Fibroblast of the aortic adventitia (primary cell): ENCODE results near the gene ITFG1. TPM values are rescaled to one million over a fixed set of nuclear protein-coding genes. Genes with fewer than 3 reads are reported as not detected.
A peak's percentile ranks its signal among the peaks of the same experiment; 100 is the strongest.
"Not testable (repeated sequence)": the region's sequence is repeated elsewhere in the genome, so short reads cannot be mapped to it uniquely, and the experiment has no call there.

Experiments used
- DNase-seq: peaks from one replicate; pipeline ENCODE4 v3.0.0-alpha.2; 2010; ENCODE audit warnings: low read depth
- H3K4me3 ChIP-seq: 2 replicates; pipeline ENCODE4 v1.5.1; 2011; ENCODE audit warnings: low read depth, mild to moderate bottlenecking, control low read depth, low read length, moderate library complexity
- CTCF ChIP-seq: IDR thresholded peaks from 2 replicates; pipeline ENCODE4 v1.5.1; 2011; ENCODE audit warnings: mild to moderate bottlenecking, low read length, control low read depth, inconsistent platforms; ENCODE audit not compliant: insufficient read depth
- total RNA-seq: library from RNA; depleted of rRNA; stranded (reverse); fragments of >200 nt; gene quantifications from 2 replicates; pipeline ENCODE4 v1.2.3, GENCODE V29; 2012; ENCODE audit warnings: low replicate concordance

Gene ITFG1
- total RNA-seq, 1 donor, result 62.4 TPM

GRCh38 chr16:47475786-47476185 lies 14.9 kb upstream of the ITFG1 start:
- no peak for TF ChIP-seq CTCF
- H3K4me3 ChIP-seq, result no peak overlapping the region
- DNase-seq, result no peak

DNA sequence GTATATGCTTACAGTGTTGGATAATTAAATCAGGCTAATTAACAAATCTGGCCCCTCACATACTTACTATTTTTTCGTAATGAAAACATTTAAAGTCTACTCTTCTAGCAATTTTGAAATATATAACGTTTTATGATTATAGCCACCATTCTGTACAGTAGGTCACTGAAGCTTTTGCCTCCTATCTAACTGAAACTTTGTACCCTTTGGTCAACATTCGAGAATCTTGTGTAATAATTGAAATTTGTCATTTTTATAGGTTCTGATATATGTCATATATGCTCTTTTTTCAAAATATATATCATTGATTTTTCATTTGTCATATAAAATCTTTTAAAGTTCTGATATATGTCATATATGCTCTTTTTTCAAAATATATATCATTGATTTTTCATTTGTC lies 12.9 kb upstream of the ITFG1 start:
- no peak for DNase-seq
- no peak overlapping the region for H3K4me3 ChIP-seq
- TF ChIP-seq CTCF, result no peak

DNA sequence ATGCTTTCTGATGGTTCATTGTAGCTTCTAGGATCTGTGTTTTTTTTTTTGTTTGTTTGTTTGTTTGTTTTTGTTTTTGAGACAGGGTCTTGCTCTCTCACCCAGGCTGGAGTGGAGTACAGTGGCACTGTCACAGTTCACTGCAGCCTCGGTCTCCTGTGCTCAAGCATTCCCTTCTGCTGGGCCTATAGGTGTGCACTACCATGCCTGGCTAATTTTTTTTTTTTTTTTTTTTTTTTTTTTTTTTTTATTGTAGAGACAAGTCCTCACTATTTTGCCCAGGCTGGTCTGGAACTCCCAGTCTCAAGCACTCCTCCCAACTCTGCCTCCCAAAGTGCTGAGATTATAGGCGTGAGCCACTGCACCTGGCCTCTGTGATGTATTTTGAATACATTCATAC lies 12.1 kb upstream of the ITFG1 start:
- H3K4me3 ChIP-seq, DNase-seq: not testable (repeated sequence)

DNA sequence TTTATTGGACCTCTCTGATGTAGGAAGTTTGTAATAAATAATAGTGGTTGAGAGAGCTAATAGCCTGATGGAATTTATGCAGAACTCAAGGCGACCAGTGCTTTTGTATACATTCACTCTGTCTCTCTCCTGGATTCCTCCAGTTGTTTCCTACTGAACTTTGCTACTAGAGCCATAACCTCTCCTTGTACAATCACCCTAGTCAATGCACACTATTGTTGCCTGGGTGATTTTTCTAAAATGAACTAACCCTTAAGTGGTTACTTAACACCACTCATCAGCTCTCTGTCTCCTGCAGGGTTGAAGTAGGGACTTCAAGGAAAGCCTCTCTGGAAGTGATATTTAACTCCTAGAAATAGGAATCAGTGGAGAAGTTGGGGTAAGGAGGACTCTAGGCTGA lies 9.9 kb upstream of the ITFG1 start:
- no peak for TF ChIP-seq CTCF
- H3K4me3 ChIP-seq, result no peak overlapping the region

GRCh38 chr16:47470211-47470610 lies 9.3 kb upstream of the ITFG1 start:
- TF ChIP-seq CTCF, result no peak
- no peak for DNase-seq
- H3K4me3 ChIP-seq, result no peak overlapping the region

More for the DNA sequence above, 9.9 kb upstream of the ITFG1 start:
- no peak for DNase-seq

DNA sequence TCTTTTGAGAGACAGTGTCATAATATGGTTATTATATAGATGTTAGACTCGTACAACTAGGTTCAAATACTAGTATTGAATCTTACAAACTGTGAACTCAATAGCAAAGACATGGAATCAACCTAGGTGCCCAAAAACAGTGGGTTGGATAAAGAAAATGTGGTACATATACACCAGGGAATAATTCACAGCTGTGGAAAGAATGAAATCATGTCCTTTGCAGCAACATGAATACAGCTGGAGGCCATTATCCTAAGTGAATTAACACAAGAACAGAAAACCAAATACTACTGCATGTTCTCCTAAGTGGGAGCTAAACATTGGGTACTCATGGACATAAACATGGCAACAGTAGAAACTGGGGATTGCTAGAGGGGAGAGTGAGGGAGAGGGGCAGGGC lies 8.4 kb upstream of the ITFG1 start:
- DNase-seq, result no peak
- H3K4me3 ChIP-seq, result no peak overlapping the region
- TF ChIP-seq CTCF, result no peak

DNA sequence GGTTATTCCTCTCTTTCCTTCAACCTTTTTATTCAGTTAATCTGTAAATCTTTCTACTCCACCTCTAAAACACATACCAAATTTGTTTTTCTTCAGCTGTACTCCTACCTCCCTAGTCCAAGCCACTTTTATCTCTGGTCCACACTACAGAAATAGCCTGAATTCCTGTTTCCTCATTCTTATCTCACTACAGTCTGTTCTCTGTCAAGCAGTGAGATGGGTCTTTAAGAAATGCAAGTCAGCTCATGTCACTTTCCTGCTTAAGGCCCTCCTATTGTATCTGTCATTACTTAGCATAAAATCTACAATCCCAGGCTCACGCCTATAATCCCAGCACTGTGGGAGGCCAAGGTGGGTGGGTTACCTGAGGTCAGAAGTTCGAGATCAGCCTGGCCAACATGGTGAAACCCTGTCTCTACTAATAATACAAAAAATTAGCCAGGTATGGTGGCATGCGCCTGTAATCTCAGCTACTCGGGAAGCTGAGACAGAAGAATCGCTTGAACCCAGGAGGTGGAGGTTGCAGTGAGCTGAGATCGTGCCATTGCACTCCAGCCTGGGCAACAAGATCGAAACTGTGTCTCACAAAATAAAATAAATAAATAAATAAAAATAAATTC lies 7.3 kb upstream of the ITFG1 start:
- peak; percentile 16 for DNase-seq

GRCh38 chr16:47467501-47467900 lies 6.6 kb upstream of the ITFG1 start:
- H3K4me3 ChIP-seq, result no peak overlapping the region
- no peak for TF ChIP-seq CTCF
- no peak for DNase-seq

More for the DNA sequence above, 7.3 kb upstream of the ITFG1 start:
- H3K4me3 ChIP-seq, result not testable (repeated sequence)
